HG03460 (cell line): ENCODE results near the gene KIF16B.

Experiments used
- ATAC-seq: cut with Tn5 transposase; IDR thresholded peaks from one replicate; pipeline ENCODE4 v1.9.1; 2021; ENCODE audit not compliant: unreplicated experiment

Gene KIF16B

DNA sequence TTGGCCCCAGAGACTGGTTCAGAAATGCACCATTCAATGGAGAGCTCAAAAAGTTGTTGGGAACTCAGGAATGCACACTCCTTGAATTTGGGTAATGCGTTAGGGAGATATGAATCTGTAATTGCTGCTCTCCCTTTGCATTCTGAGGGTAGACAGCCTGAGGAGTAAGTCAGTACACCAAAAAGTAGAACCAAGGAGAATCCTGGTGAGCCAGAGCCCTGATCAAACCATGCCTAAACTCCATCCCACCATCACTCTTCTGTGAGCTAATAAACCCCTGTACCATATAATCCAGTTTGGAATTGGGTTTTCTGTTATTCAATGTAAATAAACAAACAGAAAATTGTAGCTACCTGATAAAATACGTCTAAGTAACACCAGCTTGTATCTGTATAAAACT lies 90.2 kb downstream of the KIF16B start:
- no peak for ATAC-seq

DNA sequence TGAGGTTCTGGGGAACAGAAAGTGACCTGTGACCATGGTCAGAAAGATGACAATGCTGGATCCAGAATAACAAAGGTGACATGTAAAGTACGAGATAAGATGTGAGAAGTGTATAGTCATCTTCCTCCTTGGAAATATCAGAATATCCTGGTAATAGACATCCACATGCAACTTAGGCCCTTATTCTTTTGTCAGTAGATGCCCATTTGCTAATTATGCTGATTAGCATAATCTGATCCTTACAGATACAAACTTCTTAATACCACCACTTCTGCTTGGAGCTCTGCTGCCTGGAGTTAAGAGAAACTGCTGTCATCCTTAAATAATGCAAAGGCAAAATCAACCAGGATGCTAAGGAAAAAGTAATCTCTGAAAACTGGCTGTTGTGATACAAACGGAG lies 91.3 kb downstream of the KIF16B start:
- ATAC-seq: no peak

GRCh38 chr20:16479666-16480065 lies 93.6 kb downstream of the KIF16B start:
- no peak for ATAC-seq

DNA sequence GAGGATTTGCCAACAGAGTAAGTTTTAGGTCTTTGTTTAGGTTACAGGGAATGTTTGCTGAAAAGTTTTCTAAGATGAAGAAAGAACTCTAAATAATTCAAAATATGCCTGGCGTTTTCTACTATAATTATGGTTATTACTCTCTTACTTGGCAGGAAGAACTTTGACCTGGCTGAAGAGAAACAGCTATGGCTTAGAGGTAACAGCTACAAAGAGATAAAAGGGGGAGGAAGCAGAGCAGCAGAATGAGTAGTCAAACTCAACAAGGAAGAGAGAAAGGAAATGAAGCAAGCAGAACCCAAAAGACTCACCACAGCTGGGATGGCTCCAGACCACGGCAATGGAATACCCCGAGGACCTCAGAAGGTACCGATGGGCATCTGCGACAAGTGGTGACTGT lies 95.6 kb downstream of the KIF16B start:
- ATAC-seq: no peak

DNA sequence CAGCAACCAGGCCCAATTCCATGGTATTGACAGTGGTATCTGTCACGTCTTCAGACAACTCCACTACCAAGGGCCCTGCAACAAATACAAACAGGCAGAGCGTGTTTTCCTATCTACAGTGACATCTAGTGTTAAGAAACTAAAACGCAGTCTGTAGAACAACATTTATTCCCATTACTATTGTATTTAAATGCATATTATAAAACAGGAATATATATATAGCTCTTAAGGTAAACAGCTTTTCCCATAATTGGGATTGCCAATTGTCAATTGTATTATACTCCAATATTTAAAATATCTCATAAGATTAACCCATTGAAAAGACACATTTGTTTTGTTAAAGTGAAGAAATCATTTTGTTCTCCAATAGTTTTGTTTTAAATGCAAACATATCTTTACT lies 97.2 kb downstream of the KIF16B start:
- ATAC-seq: no peak

DNA sequence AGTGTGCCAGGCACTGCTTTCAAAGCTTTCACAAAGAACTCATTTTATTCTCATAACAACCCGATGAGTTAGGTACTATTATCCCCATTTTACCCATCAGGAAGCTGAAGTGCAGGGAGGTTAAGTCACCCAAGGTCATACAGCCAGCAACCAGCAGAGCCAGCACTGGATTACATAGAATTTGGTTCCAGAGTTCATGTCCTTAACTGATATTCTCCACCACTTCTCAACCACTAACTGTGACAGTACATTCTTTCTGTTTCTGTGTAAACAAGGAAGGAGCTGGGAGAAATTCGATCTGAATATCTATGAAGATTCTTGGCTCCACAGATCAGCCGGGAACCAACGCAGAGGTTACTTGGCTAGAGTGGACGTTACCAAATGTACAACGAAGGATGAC lies 98.0 kb downstream of the KIF16B start:
- no peak for ATAC-seq

DNA sequence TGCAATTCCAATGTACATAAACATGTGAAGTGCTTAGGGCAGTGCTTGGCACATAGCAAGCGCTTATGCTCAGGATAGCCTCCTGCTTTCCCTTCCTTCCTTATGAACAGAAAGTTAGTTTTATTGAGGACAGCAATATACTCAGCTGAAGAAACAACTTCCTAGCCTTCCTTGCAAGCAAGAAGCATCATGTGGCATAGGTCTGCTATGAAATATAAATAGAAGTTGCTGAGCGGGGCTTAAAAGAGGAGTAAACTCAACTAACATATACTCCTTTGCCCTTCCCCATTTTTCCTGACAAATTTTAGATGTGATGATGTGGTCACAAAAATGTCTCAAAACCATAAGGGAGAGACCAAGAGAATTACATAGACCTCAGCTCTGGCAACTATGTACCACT lies 98.9 kb downstream of the KIF16B start:
- ATAC-seq: no peak

GRCh38 chr20:16472045-16472872 lies 101.0 kb downstream of the KIF16B start:
- no peak for ATAC-seq

DNA sequence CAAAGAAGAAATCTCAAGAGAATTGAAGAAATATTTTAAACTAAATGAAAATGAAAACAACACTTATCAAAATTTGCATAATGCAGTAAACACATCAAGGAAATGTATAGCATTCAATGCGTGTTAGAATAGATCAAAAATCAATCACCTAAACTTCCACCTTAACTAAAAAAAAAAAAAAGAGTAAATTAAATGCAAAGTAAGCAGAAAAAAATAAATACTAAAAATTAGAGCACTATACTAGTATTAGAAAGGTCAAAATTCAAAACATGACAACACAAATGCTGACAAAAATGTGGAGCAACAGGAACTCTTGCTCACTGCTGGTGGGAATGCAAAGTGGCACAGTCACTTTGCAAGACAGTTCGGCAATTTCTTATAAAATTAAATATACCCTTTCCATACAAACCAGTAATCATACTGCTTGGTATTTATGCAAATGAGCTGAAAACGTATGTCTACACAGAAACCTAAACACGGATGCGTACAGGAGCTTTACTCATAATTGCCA lies 103.8 kb downstream of the KIF16B start:
- no peak for ATAC-seq

GRCh38 chr20:16462711-16463110 lies 110.5 kb downstream of the KIF16B start:
- ATAC-seq: no peak

GRCh38 chr20:16459019-16459700 lies 114.1 kb downstream of the KIF16B start:
- no peak for ATAC-seq

DNA sequence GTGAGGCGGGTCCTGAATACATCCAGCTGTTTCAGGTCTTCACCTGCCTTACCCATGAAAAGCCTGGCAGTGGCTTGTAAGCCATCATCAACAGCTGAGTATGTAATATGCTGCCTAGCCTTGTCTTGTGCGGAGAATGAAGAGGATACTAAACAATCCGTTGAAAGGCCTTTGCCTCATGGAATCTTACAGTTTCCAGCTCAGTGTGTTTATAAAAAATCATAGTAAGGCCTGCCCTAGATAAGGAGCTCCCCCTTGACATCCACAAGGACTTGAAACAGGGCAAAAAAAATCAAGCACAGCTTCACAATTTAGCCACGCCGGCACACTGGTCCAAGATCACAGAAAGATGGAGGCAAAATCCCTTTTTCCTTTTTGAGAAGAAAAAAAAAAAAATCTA lies 115.7 kb downstream of the KIF16B start:
- ATAC-seq: no peak

DNA sequence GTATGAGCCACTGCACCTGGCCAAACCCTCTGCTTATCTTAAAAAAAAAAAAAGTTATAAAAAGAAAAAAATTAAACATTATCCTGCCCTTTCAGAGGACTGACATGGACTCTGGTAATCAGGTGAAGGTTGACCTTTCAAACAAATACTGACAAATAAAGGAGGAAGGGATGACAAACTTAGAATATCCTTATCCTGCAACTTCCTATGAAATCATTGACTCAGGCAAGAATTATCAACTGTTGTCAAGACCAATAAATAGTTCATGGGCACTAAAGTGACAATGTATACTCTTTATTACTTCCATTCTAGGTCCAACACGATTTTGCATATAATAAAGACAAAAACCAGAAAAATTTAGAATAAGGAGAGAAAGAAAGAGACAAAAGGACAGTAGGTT lies 117.9 kb downstream of the KIF16B start:
- ATAC-seq: no peak

DNA sequence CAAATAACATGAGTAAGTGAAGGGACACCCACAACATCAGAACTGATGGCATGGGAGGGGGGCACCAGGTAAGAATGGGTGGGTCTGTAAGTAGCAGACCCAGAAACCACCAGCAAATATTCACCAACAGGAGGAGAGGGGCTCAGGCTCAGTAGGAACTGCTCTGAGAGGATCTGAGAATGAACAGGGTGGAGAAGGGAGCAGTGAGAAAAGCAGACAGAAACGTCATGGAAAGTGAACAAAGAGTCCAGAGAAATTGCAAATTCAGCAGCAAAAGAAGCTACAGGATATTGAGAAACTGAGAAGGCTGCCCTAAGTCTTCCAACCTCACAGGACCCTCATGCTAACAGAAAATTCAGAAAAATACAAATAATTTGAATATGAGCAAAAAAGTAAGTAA lies 121.3 kb downstream of the KIF16B start:
- ATAC-seq: no peak

DNA sequence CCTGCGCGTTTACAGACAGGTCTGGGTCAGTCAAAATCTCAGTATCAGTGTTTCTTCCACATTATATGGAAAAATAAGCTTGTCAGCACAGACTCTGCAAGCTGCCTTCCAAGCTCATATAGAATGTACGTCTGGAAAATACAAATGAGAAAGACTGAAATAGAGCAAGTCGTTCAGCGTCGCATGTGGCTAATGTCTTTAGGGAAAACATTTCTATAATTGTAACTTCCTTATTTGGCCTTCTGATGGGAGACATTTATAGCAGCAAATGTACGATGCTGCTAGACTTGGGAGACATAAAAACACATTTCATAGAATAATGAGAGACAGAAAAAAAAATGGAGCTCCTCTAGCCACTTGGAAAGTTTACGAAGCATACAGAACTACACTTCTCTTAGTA lies 122.2 kb downstream of the KIF16B start:
- no peak for ATAC-seq

GRCh38 chr20:16446991-16447390 lies 126.3 kb downstream of the KIF16B start:
- ATAC-seq: no peak

DNA sequence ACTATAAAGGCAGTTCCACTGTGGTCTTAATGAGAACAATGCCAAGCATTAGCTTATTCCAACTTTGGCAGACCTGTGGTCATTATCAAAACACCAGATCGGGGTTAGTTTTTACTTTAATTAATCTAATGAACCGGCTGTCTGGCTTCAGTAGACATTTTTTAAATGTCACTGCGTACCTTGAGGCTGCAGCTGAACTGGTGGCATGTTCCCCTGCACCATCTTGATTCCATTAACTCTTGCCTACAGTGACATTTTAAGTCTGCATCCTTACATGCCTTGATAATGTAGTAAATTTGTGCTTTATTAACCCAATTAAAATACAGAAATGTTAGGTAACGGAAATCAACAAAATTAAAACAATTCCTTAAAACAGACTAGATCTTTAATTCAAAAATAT lies 127.0 kb downstream of the KIF16B start:
- ATAC-seq: no peak

DNA sequence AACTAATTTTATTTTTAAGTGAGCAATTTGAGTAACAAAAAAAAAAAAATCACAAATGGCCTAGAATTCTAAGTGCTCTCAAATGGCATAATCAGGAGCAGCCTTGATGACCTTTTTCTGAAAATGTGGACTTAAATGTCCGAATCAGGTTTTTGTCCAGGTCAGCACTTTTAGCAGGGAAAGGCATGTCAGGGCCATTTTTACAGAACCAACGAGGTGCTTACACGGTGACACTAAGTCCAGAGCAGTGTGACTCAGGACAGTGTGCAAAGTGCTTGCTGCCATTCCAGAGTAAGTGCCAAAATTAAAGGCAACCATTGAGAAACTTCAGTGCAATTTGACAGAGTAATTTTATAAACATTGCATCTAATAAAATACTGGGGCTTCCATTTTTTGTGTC lies 127.8 kb downstream of the KIF16B start:
- ATAC-seq: no peak

GRCh38 chr20:16444057-16444777 lies 129.0 kb downstream of the KIF16B start:
- ATAC-seq: no peak

GRCh38 chr20:16441546-16442164 lies 131.6 kb downstream of the KIF16B start:
- no peak for ATAC-seq

DNA sequence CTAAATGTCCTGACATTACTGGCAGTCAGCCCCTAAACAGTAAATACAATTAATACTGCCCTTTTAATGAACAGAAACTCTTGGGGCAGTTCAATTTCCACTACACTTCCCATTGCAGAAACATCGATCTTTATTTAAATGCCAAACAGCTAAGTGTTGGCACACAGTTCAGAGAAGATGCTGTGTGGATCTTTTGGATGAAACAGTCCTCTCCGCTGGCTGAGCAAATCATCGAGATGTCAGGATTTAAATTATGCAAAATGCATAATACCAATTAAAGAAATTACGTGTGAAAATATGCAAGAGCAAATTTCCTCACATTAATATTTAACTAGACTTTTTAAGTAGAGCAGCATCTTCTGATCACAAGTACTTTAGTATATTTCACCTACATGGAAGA lies 132.6 kb downstream of the KIF16B start:
- no peak for ATAC-seq
